Tibial nerve (tissue), 3 donors: ENCODE data around the gene PHF3.

ENCODE experiments used
- CTCF ChIP-seq, 5 experiments: fragments of 200-600 bp in 3 of 5; fragments of 450-650 bp in 2 of 5; sonication (generic) in 3 of 5; IDR thresholded peaks; one replicate each; pipeline ENCODE4 v1.5.1; 2016 to 2019; ENCODE audit warnings: antibody characterized with exemption in 5 of 5, mild to moderate bottlenecking in 3 of 5, moderate library complexity in 2 of 5
- POLR2A ChIP-seq, 2 donors: fragments of 450-650 bp; IDR thresholded peaks; one replicate each; pipeline ENCODE4 v1.6.1; 2017; ENCODE audit warnings: antibody characterized with exemption in 2 of 2, mild to moderate bottlenecking in 2 of 2, moderate library complexity in 2 of 2

GRCh38 chr6:63739094-63739687, 103.6 kb downstream of the PHF3 start:
- TF ChIP-seq CTCF (IDR thresholded peaks at IDR 0.05) (no peak), POLR2A (IDR thresholded peaks at IDR 0.05) (no peak)
